H1 (cell line): Measurements from ENCODE around the gene PPARA. TPM values are rescaled to one million over a fixed set of nuclear protein-coding genes. Genes with fewer than 3 reads are reported as not detected.

ENCODE experiments used
- polyA plus RNA-seq, 7 experiments: library from polyadenylated mRNA; depleted of rRNA in 3 of 7; stranded (reverse) in 5 of 7; unstranded in 2 of 7; fragments of >200 nt in 5 of 7; fragments of 200-250 nt in 2 of 7; gene quantifications; 1 replicate in 5 of 7; 2 replicates in 1 of 7; 4 replicates in 1 of 7; pipeline versions ENCODE4 v1.2.1 to v1.2.3, GENCODE V29; 2011 to 2013; ENCODE audit warnings: missing spikeins in 2 of 7, mixed read lengths in 2 of 7
- total RNA-seq: library from RNA; stranded (reverse); fragmentation: NEBNext Ultra II Directional; extraction: Animal tissue kit (Norgen Biotek cat#: 25700); gene quantifications from 2 replicates; pipeline ENCODE4 v1.2.1, GENCODE V29; 2021
- TF ChIP-seq, protein P1 (sequence below): IDR thresholded peaks from 2 replicates; pipeline ENCODE4 v1.6.1; 2012; ENCODE audit warnings: low read length, inconsistent platforms

Gene PPARA
- total and polyA plus RNA-seq, 2 of the 8 experiments (the other 6 are each of a cell fraction or from before 2014, with no cell fraction given), result 3.1 to 8.2 TPM

DNA sequence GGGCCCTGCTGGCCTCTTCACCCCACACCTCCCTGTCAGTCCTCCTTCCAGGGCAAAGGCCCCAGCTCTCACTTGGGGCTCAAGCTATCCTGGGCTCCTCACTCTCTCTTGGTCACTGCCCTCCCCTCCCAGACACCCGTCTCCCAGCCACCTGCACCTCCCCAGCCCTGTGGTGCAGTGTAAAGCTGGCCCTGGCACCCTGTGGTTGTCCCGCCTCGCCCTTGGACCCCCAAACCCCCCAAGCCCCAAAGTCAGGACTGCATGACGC is 16.8 kb upstream of the PPARA start (continued):
- TF ChIP-seq, protein P1, sequence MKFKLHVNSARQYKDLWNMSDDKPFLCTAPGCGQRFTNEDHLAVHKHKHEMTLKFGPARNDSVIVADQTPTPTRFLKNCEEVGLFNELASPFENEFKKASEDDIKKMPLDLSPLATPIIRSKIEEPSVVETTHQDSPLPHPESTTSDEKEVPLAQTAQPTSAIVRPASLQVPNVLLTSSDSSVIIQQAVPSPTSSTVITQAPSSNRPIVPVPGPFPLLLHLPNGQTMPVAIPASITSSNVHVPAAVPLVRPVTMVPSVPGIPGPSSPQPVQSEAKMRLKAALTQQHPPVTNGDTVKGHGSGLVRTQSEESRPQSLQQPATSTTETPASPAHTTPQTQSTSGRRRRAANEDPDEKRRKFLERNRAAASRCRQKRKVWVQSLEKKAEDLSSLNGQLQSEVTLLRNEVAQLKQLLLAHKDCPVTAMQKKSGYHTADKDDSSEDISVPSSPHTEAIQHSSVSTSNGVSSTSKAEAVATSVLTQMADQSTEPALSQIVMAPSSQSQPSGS, result no peak
